Nephron progenitor cell (in vitro differentiated cells): ENCODE measurements around the gene RNF113B.

ENCODE experiments used
- DNase-seq: peaks from one replicate; pipeline ENCODE4 v3.0.0; 2021
- H3K27ac Mint-ChIP-seq: 2 replicates; pipeline ENCODE4 v1.8.0; 2021; ENCODE audit warnings: mild to moderate bottlenecking, moderate library complexity, mixed read lengths
- H3K27me3 Mint-ChIP-seq: 2 replicates; pipeline ENCODE4 v1.8.0; 2021; ENCODE audit warnings: mild to moderate bottlenecking, low read depth, mixed read lengths; ENCODE audit not compliant: poor library complexity
- H3K36me3 Mint-ChIP-seq: 2 replicates; pipeline ENCODE4 v1.8.0; 2021; ENCODE audit warnings: low read depth, mixed read lengths
- H3K4me1 Mint-ChIP-seq: 2 replicates; pipeline ENCODE4 v1.8.0; 2021; ENCODE audit warnings: mixed read lengths
- H3K4me3 Mint-ChIP-seq: 2 replicates; pipeline ENCODE4 v1.8.0; 2021; ENCODE audit warnings: mild to moderate bottlenecking, moderate library complexity, mixed read lengths
- H3K9me3 Mint-ChIP-seq: 2 replicates; pipeline ENCODE4 v1.8.0; 2021; ENCODE audit warnings: mild to moderate bottlenecking, moderate library complexity, mixed read lengths
- TF ChIP-seq, protein P1 (sequence below): fragments of 200-600 bp; sonication (generic); IDR thresholded peaks from 2 replicates; pipeline ENCODE4 v1.5.0; 2021; ENCODE audit warnings: antibody characterized with exemption

The RNF113B gene

DNA sequence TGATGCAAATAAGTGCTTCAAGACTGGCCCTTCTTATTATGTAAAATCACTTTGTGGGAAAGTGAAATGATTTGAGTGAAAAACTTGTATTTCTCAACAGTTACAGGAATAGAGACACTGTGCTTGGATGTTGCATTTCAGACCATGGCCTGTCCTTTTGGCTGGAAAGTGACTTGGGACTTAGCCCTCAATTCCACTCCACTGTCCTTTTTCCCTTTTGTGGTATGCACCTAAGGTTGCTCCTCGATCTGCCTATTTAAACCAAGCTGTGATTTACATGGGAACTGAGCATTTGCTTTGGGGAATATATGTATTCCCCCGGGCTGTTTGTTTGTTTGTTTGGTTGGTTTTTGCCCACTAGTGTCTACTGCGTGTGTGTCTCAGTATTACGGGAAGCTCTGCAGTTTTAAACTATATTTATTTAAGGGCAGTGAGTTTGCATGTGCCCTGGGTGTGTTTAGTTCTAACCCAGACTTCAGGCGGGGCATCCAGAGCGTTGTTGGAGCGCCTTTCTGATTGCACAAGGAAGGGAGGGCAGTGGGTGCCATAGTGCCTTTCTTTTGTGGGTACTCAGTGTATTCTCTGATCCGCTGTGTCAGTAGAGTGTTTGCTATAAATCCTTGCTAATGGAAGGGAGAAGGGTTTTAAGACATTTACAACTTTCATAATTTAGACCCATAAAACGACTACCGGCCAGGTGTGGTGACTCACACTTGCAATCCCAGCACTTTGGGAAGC is 18.2 kb upstream of the RNF113B start:
- Mint-ChIP-seq H3K4me1 (peaks cover 40% of the 10 kb centered on the region), H3K27me3 (no peaks in the 10 kb centered on the region), H3K9me3 (peaks cover 9% of the 10 kb centered on the region), H3K36me3 (peaks cover 54% of the 10 kb centered on the region), H3K4me3 (no peak overlapping the region), H3K27ac (peak overlapping the region; percentile 89)
- DNase-seq = no peak
- TF ChIP-seq, protein P1, sequence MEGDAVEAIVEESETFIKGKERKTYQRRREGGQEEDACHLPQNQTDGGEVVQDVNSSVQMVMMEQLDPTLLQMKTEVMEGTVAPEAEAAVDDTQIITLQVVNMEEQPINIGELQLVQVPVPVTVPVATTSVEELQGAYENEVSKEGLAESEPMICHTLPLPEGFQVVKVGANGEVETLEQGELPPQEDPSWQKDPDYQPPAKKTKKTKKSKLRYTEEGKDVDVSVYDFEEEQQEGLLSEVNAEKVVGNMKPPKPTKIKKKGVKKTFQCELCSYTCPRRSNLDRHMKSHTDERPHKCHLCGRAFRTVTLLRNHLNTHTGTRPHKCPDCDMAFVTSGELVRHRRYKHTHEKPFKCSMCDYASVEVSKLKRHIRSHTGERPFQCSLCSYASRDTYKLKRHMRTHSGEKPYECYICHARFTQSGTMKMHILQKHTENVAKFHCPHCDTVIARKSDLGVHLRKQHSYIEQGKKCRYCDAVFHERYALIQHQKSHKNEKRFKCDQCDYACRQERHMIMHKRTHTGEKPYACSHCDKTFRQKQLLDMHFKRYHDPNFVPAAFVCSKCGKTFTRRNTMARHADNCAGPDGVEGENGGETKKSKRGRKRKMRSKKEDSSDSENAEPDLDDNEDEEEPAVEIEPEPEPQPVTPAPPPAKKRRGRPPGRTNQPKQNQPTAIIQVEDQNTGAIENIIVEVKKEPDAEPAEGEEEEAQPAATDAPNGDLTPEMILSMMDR = no peak

DNA sequence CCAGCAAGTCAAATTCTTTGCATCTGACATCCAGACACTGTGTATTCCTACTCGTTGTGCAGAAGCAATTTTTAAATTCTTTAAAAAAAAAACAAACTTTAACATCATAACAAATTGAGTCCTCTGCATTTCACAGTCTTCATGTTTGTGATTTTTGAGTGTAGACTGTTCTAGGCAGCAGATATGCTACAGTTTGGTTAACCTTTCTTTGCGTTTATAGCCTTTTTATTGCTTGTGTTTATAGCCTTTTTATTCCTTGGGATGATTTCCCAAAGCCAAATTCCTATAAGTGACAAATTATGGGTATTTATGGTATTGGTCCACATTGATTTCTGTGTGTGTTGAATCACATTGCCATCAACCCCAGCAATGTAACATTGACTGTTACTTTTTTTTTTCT is 14.9 kb upstream of the RNF113B start:
- TF ChIP-seq, protein P1 = no peak
- no peak for DNase-seq
- Mint-ChIP-seq H3K4me3 (no peak overlapping the region), H3K9me3 (peaks cover 5% of the 10 kb centered on the region), H3K4me1 (peaks cover 50% of the 10 kb centered on the region), H3K36me3 (peaks cover 50% of the 10 kb centered on the region), H3K27ac (no peak overlapping the region), H3K27me3 (no peaks in the 10 kb centered on the region)

DNA sequence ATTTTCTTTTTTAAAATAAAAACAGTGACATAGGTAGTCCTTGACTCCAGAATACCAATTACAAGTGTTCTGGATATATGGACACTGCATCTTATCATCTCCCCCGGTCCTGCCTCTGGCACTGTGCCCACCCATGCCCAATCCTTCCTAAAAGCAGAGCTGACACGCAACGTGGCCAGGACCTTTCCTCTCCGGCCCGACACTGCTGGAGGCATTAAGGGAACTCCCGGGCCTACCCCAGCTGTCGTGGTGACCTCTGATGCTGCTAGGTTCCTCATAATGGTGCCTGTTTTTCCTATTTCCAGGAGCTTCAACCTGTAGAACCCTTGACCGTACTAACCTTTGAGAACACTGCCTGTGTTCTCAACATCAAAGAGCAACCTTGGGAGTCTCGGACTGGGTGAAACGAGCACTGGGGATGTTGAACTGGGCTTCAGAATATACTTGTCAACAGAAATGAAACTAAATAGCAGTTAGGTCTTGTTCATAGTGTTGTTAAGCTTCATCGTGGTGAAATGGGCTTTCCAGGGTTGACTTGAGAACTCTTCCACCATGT is 13.9 kb upstream of the RNF113B start:
- H3K27me3 Mint-ChIP-seq = no peaks in the 10 kb centered on the region
- peaks cover 4% of the 10 kb centered on the region for H3K9me3 Mint-ChIP-seq
- peaks cover 48% of the 10 kb centered on the region for H3K36me3 Mint-ChIP-seq
- H3K4me3 Mint-ChIP-seq = no peak overlapping the region
- no peak for DNase-seq
- no peak overlapping the region for H3K27ac Mint-ChIP-seq
- peaks cover 51% of the 10 kb centered on the region for H3K4me1 Mint-ChIP-seq
- TF ChIP-seq, protein P1 = no peak

DNA sequence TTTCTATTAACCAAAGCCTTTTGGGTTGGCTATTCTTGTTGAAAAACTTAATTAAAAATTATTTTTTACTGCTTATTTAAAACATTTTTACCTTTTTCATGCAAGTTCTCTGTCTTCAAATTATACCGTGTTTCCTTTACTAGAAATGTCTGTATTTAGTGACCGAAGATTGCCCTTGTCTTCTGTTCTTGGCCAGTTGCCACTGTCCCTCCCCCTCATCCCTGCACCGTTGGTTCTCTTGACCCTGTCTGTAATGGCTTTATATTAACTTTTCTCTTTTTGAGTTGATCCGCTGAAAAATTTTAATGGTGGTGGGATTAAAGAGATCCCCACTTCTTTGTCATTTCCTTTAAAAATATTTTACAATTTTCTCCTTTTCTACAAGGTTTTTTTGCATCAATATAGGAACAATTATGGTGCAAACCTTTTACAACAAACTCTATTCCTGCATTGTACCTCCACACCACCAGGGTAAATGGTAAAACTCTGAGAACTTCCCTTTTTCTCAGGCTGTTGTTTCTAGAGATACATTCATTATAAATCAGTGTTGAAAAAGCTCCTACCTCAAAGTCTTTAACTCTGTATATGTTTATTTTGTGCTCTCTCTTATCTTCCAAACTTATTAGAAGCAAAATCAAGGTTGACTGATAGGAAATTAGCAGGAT is 12.9 kb upstream of the RNF113B start:
- Mint-ChIP-seq H3K36me3 (peaks cover 46% of the 10 kb centered on the region), H3K27ac (peak overlapping the region; percentile 8), H3K4me3 (peak overlapping the region; percentile 19), H3K9me3 (peaks cover 3% of the 10 kb centered on the region), H3K27me3 (no peaks in the 10 kb centered on the region), H3K4me1 (peaks cover 45% of the 10 kb centered on the region)
- DNase-seq = no peak
- TF ChIP-seq, protein P1 = no peak

DNA sequence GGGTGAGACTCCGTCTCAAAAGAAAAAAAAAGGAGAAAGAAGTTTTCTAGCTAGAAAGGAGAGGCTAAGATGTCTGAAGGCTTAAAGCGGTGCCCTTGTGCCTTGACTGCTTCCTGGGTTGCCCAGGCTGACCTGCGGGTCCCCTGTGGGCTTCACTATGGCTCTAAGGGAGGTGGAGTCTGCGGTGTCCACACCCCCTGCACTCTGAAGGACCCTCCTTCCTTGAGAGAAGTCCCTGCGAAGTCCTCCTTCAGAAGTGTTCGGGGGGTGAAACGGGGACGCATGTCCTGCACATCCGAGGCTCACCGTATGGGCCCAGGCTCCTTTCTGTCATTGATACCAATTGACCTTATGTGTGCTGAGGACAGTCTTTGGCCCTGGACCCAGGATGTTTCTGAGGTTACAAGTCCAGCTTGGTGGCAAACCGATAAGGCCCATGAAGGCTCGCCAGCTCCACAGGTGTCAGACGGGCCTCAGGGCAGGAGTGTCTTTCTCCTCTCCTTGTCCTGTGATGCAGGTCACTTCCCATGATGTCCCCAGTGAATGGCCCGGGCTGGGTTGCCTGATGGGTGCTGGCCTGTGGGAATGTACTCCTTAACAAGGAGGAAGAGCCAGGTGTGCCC is 11.6 kb upstream of the RNF113B start:
- Mint-ChIP-seq H3K27me3 (no peaks in the 10 kb centered on the region), H3K4me3 (no peak overlapping the region), H3K36me3 (peaks cover 54% of the 10 kb centered on the region), H3K9me3 (peaks cover 3% of the 10 kb centered on the region), H3K27ac (no peak overlapping the region), H3K4me1 (peaks cover 43% of the 10 kb centered on the region)
- DNase-seq = no peak
- TF ChIP-seq, protein P1 = no peak
